ENCODE results near the gene APEH. TPM values are rescaled to one million over a fixed set of nuclear protein-coding genes. Genes with fewer than 3 reads are reported as not detected.

The APEH gene
- total and polyA plus RNA-seq, 10 of the 15 experiments (the other 5 are each of a cell fraction or from before 2014, with no cell fraction given) = 74.4 to 214 (median 131) TPM

DNA sequence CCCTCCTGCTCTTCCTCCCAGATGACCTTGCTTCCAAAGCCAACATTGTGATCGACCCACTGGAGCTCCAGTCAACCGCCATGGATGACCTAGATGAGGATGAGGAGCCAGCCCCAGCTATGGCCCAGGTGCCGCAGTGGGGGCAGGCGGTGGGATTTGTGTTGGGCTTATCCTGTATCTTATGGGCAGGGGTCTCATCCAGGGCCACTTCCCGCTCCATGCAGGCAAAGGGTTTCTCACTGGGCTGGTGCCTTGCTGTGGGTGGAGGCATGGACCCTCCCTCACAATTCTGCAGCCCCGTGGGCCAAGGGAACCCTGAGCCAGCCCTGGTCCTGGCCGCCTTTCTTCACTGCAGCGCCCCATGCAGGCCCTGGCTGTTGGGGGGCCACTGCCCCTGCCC lies 30.5 kb downstream of the APEH start:
- H2AFZ ChIP-seq (ENCODE audit: control insufficient read depth, low read depth, low read length) = no peak overlapping the region
- no peak overlapping the region for H3K4me3 ChIP-seq
- ChIA-PET CTCF (interaction anchor here (0.9 to 4.6 kb wide), 2 partner anchors 130 to 135 kb away, joined by 3 to 19 read pairs; no protein-coding TSS in a partner anchor), POLR2A (no interaction called here), SMC1A (ENCODE audit: uncharacterized antibody, unreplicated experiment) (no interaction called here), RAD21 (ENCODE audit: unreplicated experiment) (no interaction called here)
- no peaks in the 10 kb centered on the region for H3K27me3 ChIP-seq (replicated peaks in 1 of 2; ENCODE audit: control insufficient read depth in 2 of 2, insufficient read depth in 2 of 2, low read length in 1 of 2)
- TF ChIP-seq, protein P1, sequence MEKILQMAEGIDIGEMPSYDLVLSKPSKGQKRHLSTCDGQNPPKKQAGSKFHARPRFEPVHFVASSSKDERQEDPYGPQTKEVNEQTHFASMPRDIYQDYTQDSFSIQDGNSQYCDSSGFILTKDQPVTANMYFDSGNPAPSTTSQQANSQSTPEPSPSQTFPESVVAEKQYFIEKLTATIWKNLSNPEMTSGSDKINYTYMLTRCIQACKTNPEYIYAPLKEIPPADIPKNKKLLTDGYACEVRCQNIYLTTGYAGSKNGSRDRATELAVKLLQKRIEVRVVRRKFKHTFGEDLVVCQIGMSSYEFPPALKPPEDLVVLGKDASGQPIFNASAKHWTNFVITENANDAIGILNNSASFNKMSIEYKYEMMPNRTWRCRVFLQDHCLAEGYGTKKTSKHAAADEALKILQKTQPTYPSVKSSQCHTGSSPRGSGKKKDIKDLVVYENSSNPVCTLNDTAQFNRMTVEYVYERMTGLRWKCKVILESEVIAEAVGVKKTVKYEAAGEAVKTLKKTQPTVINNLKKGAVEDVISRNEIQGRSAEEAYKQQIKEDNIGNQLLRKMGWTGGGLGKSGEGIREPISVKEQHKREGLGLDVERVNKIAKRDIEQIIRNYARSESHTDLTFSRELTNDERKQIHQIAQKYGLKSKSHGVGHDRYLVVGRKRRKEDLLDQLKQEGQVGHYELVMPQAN (conservative IDR thresholded peaks at IDR 0.05) = no peak
- TF ChIP-seq, protein P2, sequence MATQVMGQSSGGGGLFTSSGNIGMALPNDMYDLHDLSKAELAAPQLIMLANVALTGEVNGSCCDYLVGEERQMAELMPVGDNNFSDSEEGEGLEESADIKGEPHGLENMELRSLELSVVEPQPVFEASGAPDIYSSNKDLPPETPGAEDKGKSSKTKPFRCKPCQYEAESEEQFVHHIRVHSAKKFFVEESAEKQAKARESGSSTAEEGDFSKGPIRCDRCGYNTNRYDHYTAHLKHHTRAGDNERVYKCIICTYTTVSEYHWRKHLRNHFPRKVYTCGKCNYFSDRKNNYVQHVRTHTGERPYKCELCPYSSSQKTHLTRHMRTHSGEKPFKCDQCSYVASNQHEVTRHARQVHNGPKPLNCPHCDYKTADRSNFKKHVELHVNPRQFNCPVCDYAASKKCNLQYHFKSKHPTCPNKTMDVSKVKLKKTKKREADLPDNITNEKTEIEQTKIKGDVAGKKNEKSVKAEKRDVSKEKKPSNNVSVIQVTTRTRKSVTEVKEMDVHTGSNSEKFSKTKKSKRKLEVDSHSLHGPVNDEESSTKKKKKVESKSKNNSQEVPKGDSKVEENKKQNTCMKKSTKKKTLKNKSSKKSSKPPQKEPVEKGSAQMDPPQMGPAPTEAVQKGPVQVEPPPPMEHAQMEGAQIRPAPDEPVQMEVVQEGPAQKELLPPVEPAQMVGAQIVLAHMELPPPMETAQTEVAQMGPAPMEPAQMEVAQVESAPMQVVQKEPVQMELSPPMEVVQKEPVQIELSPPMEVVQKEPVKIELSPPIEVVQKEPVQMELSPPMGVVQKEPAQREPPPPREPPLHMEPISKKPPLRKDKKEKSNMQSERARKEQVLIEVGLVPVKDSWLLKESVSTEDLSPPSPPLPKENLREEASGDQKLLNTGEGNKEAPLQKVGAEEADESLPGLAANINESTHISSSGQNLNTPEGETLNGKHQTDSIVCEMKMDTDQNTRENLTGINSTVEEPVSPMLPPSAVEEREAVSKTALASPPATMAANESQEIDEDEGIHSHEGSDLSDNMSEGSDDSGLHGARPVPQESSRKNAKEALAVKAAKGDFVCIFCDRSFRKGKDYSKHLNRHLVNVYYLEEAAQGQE (IDR thresholded peaks at IDR 0.05; ENCODE audit: low read depth, low read length) = no peak
- TF ChIP-seq PAX8 (IDR thresholded peaks at IDR 0.05) = no peak
- no peak for TF ChIP-seq CBX3 (IDR thresholded peaks at IDR 0.05; ENCODE audit: borderline replicate concordance, low read depth)
- no peak for TF ChIP-seq CBX5 (IDR thresholded peaks at IDR 0.05; ENCODE audit: low read depth)
- TF ChIP-seq WRNIP1 (IDR thresholded peaks at IDR 0.05; ENCODE audit: borderline replicate concordance, low read depth, low read length) = no peak
- TF ChIP-seq ATF7 (IDR thresholded peaks at IDR 0.05; ENCODE audit: low read depth) = no peak
- no peak for TF ChIP-seq KAT2A (conservative IDR thresholded peaks at IDR 0.05; ENCODE audit: control insufficient read depth, low read depth, low read length)
- H4K20me1 ChIP-seq (ENCODE audit: control insufficient read depth, insufficient read depth) = no peaks in the 10 kb centered on the region
- H3K4me1 ChIP-seq (ENCODE audit: control insufficient read depth, insufficient read depth, low read length) = no peaks in the 10 kb centered on the region
- H3K4me2 ChIP-seq (ENCODE audit: control insufficient read depth, insufficient read depth) = no peak overlapping the region
- 89% methylated on average over 8 of the region's 8 CpGs for WGBS (ENCODE audit: insufficient coverage, insufficient replicate concordance, low lambda C conversion rate, missing lambda C conversion rate)
- H3K36me3 ChIP-seq (ENCODE audit: control insufficient read depth in 2 of 2, insufficient read depth in 2 of 2, low read length in 1 of 2) = peaks cover 0 to 5% of the 10 kb centered on the region in 2 experiments; a peak in 3 of 4 replicates
- in situ Hi-C loops (cut with MboI) (no loop called here), intact Hi-C loops (cut with micrococcal nuclease; ENCODE audit: unreplicated experiment) (no loop called here)
- FAIRE-seq = no peak
- DNase-seq (ENCODE audit: low read depth, low spot score) = no peak
- BruUV-seq (replicated peaks) = no TSS peak
- H3K9ac ChIP-seq (ENCODE audit: control insufficient read depth, insufficient read depth, low read length) = no peak overlapping the region
- H3K79me2 ChIP-seq (ENCODE audit: control insufficient read depth, insufficient read depth, low read length) = no peaks in the 10 kb centered on the region
- no peak overlapping the region for H3K27ac ChIP-seq (ENCODE audit: control insufficient read depth, insufficient read depth)
- no peak for ATAC-seq
- H3K9me3 ChIP-seq (replicated peaks; ENCODE audit: control insufficient read depth, insufficient read depth, low read length) = no peaks in the 10 kb centered on the region

All from GM12878 (cell line).